GM12878 (cell line): ENCODE results near the gene PSMB8.
"Not testable (repeated sequence)": the region's sequence is repeated elsewhere in the genome, so short reads cannot be mapped to it uniquely, and the experiment has no call there.

ENCODE experiments used
- CBX5 ChIP-seq: sonication (generic); IDR thresholded peaks from 2 replicates; pipeline ENCODE4 v1.6.1; 2016; ENCODE audit warnings: low read depth, moderate library complexity, mild to moderate bottlenecking, inconsistent platforms
- EGR1 ChIP-seq, 2 experiments: IDR thresholded peaks; 1 replicate in 1 of 2; 2 replicates in 1 of 2; pipeline ENCODE4 v1.6.1; 2011 to 2012; ENCODE audit warnings: low read depth in 2 of 2, low read length in 2 of 2, borderline replicate concordance in 1 of 2, mild to moderate bottlenecking in 1 of 2, moderate library complexity in 1 of 2
- EP300 ChIP-seq, 2 experiments: fragments of 150-350 bp in 1 of 2; IDR thresholded peaks; 2 replicates each; pipeline ENCODE4 v1.6.1; 2011 to 2012; ENCODE audit warnings: low read depth in 2 of 2, low read length in 2 of 2, borderline replicate concordance in 1 of 2, improper control_type of control experiment in 1 of 2, inconsistent platforms in 1 of 2; ENCODE audit not compliant: control insufficient read depth in 1 of 2
- POLR2AphosphoS5 ChIP-seq: IDR thresholded peaks from 2 replicates; pipeline ENCODE4 v1.6.1; 2011; ENCODE audit warnings: mild to moderate bottlenecking, low read length, inconsistent platforms
- TAF1 ChIP-seq: IDR thresholded peaks from 2 replicates; pipeline ENCODE4 v1.6.1; 2011; ENCODE audit warnings: mild to moderate bottlenecking, low read depth, low read length, borderline replicate concordance

GRCh38 chr6:32880962-32881361, 37.1 kb upstream of the PSMB8 start:
- not testable (repeated sequence) for TF ChIP-seq TAF1; CBX5; POLR2AphosphoS5; EP300 (IDR thresholded peaks at IDR 0.05; ENCODE audit: borderline replicate concordance in 1 of 2, control insufficient read depth in 1 of 2, low read depth in 2 of 2, low read length in 2 of 2); EGR1 (IDR thresholded peaks at IDR 0.05; ENCODE audit: borderline replicate concordance in 1 of 2, low read depth in 2 of 2, low read length in 2 of 2)
